Measurements from ENCODE around the gene JAKMIP1.

GRCh38 chr4:6221301-6221850, 21.0 kb upstream of the JAKMIP1 start:
- TF ChIP-seq CTCF (IDR thresholded peaks at IDR 0.05) (no peak), EZH2 (IDR thresholded peaks at IDR 0.05; ENCODE audit: borderline replicate concordance, insufficient read depth, low read depth, low read length, poor library complexity, severe bottlenecking) (no peak)
